Sigmoid colon (tissue), 4 donors: ENCODE results near the gene PCSK5.

Experiments
- CTCF ChIP-seq, 4 experiments: fragments of 450-650 bp in 3 of 4; fragments of 200-600 bp in 1 of 4; IDR thresholded peaks; one replicate each; pipeline ENCODE4 v1.5.1; 2016 to 2019; ENCODE audit warnings: antibody characterized with exemption in 4 of 4, mild to moderate bottlenecking in 3 of 4, moderate library complexity in 2 of 4
- POLR2AphosphoS5 ChIP-seq, 4 donors: sonication (generic); formaldehyde crosslinking; IDR thresholded peaks; one replicate each; pipeline ENCODE4 v1.6.1; 2017; ENCODE audit warnings: antibody characterized with exemption in 4 of 4

- TF ChIP-seq CTCF (IDR thresholded peaks at IDR 0.05) (no peak), POLR2AphosphoS5 (IDR thresholded peaks at IDR 0.05) (no peak)
Observed at GRCh38 chr9:76379494-76379893, 489.0 kb downstream of the PCSK5 start.
